HG03060 (cell line): ENCODE measurements around the gene SLC49A4.

Experiments
- ATAC-seq: cut with Tn5 transposase; IDR thresholded peaks from one replicate; pipeline ENCODE4 v1.9.1; 2021; ENCODE audit warnings: low read depth, moderate number of reproducible peaks; ENCODE audit not compliant: unreplicated experiment

Gene SLC49A4

GRCh38 chr3:122893754-122894668, 99.1 kb downstream of the SLC49A4 start:
- ATAC-seq = no peak

GRCh38 chr3:122898298-122898697, 103.4 kb downstream of the SLC49A4 start:
- no peak for ATAC-seq

GRCh38 chr3:122902326-122902725, 107.5 kb downstream of the SLC49A4 start:
- no peak for ATAC-seq

- no peak for ATAC-seq
Observed at GRCh38 chr3:122903171-122903570, 108.3 kb downstream of the SLC49A4 start.

GRCh38 chr3:122907471-122907870, 112.6 kb downstream of the SLC49A4 start:
- ATAC-seq = no peak

GRCh38 chr3:122908251-122908650, 113.4 kb downstream of the SLC49A4 start:
- no peak for ATAC-seq

- ATAC-seq = no peak
Observed at GRCh38 chr3:122911901-122912300, 117.0 kb downstream of the SLC49A4 start.

- no peak for ATAC-seq
Observed at GRCh38 chr3:122912772-122913538, 118.1 kb downstream of the SLC49A4 start.

- ATAC-seq = no peak
Observed at GRCh38 chr3:122913539-122914100, 118.8 kb downstream of the SLC49A4 start.

- ATAC-seq = no peak
Observed at GRCh38 chr3:122915300-122916055, 120.6 kb downstream of the SLC49A4 start.

- ATAC-seq = no peak
Observed at GRCh38 chr3:122916084-122916483, 121.2 kb downstream of the SLC49A4 start.

- ATAC-seq = no peak
Observed at GRCh38 chr3:122916580-122916979, 121.7 kb downstream of the SLC49A4 start.

- ATAC-seq = no peak
Observed at GRCh38 chr3:122917412-122917811, 122.5 kb downstream of the SLC49A4 start.

- no peak for ATAC-seq
Observed at GRCh38 chr3:122918576-122919290, 123.9 kb downstream of the SLC49A4 start.

GRCh38 chr3:122919291-122919610, 124.4 kb downstream of the SLC49A4 start:
- ATAC-seq = no peak

- no peak for ATAC-seq
Observed at GRCh38 chr3:122920986-122921385, 126.1 kb downstream of the SLC49A4 start.

GRCh38 chr3:122921791-122922651, 127.2 kb downstream of the SLC49A4 start:
- no peak for ATAC-seq

GRCh38 chr3:122923611-122924010, 128.7 kb downstream of the SLC49A4 start:
- ATAC-seq = no peak

- no peak for ATAC-seq
Observed at GRCh38 chr3:122924056-122924455, 129.2 kb downstream of the SLC49A4 start.
